GM12801 (cell line): ENCODE data around the gene TDP1.

Source experiments
- TF ChIP-seq, protein P1 (sequence below): IDR thresholded peaks from one replicate; pipeline ENCODE4 v1.5.1; 2011; ENCODE audit warnings: control low read depth; ENCODE audit not compliant: insufficient read length; ENCODE audit errors: extremely low read depth

TDP1 gene

DNA sequence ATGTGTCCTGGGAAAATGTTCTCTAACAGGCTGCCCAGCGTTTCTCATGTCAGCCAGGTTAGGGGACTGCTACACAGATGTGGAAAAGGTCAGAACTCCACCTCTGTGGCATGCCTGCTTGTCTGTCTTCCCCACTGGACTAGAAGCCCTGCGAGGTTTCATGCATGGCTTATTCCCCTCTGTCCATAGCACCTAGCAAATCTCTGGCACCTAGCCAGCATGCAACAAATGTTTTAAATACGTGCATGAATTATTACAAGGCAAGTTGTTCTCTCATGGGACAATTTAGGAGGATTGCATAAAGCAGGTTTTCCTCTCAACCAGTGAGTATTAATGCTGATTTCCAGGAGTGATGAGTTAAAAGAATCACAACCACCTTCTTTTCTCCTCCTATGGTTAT is 84.7 kb downstream of the TDP1 start:
- TF ChIP-seq, protein P1, sequence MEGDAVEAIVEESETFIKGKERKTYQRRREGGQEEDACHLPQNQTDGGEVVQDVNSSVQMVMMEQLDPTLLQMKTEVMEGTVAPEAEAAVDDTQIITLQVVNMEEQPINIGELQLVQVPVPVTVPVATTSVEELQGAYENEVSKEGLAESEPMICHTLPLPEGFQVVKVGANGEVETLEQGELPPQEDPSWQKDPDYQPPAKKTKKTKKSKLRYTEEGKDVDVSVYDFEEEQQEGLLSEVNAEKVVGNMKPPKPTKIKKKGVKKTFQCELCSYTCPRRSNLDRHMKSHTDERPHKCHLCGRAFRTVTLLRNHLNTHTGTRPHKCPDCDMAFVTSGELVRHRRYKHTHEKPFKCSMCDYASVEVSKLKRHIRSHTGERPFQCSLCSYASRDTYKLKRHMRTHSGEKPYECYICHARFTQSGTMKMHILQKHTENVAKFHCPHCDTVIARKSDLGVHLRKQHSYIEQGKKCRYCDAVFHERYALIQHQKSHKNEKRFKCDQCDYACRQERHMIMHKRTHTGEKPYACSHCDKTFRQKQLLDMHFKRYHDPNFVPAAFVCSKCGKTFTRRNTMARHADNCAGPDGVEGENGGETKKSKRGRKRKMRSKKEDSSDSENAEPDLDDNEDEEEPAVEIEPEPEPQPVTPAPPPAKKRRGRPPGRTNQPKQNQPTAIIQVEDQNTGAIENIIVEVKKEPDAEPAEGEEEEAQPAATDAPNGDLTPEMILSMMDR: no peak

- TF ChIP-seq, protein P1: no peak
These were observed 86.9 kb downstream of the TDP1 start for GRCh38 chr14:90042496-90043252.

GRCh38 chr14:90045616-90046015 is 89.9 kb downstream of the TDP1 start:
- TF ChIP-seq, protein P1: no peak

- TF ChIP-seq, protein P1: no peak
These were observed 93.7 kb downstream of the TDP1 start for GRCh38 chr14:90049390-90049789.

- TF ChIP-seq, protein P1: no peak
These were observed 94.5 kb downstream of the TDP1 start for GRCh38 chr14:90050271-90050670.

- TF ChIP-seq, protein P1: no peak
These were observed 97.3 kb downstream of the TDP1 start for GRCh38 chr14:90053044-90053443.

- TF ChIP-seq, protein P1: no peak
These were observed 99.1 kb downstream of the TDP1 start for GRCh38 chr14:90054803-90055202.

DNA sequence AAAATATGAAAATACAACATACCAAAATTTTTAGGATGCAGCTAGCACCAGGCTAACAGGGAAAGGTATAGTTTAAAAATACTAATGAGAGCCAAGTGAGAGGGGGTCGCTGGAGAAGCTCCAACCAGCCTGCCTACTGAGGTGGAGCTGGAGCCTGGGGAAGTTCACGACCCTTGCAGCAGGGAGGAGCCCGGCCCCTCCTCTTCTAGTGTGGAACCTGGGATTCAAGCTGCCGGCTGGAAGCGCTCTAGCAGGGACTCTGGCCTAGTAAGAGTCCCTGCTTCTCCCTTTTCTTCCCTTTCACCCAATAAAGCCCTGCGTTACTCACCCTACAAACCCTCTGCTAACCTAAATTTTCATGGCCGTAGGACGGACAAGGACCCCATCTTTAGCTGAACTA is 101.1 kb downstream of the TDP1 start:
- TF ChIP-seq, protein P1: no peak
